HG02970 (cell line): ENCODE results near the gene SESTD1.
"Not testable (repeated sequence)": the region's sequence is repeated elsewhere in the genome, so short reads cannot be mapped to it uniquely, and the experiment has no call there.

Experiments
- ATAC-seq: cut with Tn5 transposase; IDR thresholded peaks from one replicate; pipeline ENCODE4 v1.9.1; 2021; ENCODE audit warnings: mild to moderate bottlenecking, moderate library complexity, moderate number of reproducible peaks; ENCODE audit not compliant: unreplicated experiment, low FRiP score

SESTD1 gene

DNA sequence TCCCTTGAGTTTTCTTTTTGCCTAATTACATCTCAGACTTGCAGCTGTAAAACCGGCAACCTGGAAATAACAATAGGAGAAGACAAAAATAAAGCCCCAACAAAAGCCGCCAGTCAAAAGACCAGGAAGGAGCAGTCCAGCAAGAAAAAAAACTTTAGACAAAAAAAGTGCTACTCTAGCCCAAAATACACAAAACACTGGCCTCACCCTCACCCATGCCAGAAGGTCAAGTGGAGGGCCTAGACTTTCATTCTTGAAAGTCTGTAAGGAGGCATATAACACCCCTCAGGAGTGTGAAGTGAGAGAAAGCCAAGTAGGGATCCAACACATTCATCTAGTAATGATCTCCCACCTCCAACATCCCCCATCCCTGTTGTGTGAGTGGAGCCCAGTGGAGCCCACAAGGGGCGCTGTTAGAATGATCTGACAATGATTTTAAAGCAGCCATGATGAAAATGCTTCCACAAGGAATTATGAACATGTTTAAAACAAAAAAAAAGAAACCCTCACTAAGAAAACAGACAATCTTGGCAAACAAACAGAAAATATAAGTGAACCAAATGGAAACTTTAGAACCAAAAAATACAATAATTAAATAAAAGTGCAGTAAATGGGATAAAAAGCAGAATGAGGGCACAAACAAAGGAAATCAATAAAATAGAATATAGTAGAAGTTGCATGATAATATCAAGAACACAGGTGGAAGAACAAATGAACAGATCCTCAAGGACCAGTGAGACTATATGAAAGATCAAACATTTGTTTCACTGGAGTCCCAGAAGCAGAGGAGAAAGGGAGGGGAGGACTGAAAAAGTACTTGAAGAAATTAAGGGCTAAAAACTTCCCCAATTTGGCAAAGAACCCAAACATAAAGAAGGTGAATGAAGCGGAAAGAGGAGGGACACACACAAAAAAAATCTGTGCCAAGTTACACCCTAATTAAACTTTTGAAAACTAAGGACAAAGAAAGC, 23.9 kb downstream of the SESTD1 start:
- ATAC-seq, result no peak

GRCh38 chr2:179239838-179240237, 24.8 kb downstream of the SESTD1 start:
- no peak for ATAC-seq

DNA sequence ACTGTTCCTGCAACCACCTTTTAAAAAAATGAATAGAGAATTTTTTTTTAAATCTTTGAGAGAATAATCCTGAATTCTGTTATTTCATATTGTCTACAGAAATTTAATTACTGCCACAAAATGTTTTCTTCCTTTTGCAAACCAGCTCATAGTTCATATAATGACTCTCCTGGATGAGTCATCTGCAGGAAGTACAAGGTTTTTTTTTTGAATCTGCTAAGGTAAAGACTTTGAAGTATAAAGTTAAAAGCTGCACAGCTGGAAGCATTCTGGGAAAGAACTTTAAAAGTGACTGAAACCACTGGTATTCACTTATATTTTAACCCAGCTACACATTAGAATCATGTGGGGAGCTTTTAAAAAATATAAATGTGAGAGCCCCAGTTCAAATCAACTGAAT, 25.4 kb downstream of the SESTD1 start:
- ATAC-seq, result no peak

DNA sequence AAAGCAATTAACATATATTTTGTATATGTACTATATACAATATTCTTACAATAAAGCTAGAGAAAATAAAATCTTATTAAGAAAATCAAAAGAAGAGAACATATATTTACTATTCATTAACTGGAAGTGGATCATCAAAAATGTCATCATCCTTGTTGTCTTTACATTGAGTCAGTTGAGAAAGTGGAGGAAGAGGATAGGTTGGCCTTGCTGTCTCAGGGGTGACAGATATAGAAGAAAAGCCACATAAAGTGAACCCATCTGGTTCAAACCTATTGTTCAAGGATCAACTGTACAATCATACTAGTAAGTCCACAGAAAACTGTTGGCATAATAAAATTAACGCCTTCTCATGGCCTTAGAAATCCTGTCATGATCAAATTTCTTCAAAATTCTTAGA, 26.6 kb downstream of the SESTD1 start:
- no peak for ATAC-seq

- ATAC-seq, result no peak
Observed at GRCh38 chr2:179237209-179237946, 27.3 kb downstream of the SESTD1 start.

- no peak for ATAC-seq
Observed at GRCh38 chr2:179235463-179236108, 29.0 kb downstream of the SESTD1 start.

- ATAC-seq, result no peak
Observed at GRCh38 chr2:179234658-179235240, 29.9 kb downstream of the SESTD1 start.

GRCh38 chr2:179233626-179234430, 30.8 kb downstream of the SESTD1 start:
- ATAC-seq, result no peak

GRCh38 chr2:179233083-179233490, 31.5 kb downstream of the SESTD1 start:
- no peak for ATAC-seq

DNA sequence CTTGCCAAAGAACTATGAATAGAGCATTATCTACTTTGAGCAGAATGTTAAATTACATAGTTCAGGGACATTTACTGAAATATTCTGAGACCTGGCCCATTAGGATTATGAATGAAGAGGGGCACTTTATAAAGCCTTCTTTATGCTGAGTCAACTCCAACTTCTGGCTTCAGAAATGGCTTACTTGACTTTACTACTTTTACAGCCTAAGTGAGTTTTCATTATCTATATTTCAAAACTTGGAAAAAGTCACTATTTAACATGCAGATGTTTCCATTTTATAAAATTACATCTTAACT, 37.7 kb downstream of the SESTD1 start:
- no peak for ATAC-seq

DNA sequence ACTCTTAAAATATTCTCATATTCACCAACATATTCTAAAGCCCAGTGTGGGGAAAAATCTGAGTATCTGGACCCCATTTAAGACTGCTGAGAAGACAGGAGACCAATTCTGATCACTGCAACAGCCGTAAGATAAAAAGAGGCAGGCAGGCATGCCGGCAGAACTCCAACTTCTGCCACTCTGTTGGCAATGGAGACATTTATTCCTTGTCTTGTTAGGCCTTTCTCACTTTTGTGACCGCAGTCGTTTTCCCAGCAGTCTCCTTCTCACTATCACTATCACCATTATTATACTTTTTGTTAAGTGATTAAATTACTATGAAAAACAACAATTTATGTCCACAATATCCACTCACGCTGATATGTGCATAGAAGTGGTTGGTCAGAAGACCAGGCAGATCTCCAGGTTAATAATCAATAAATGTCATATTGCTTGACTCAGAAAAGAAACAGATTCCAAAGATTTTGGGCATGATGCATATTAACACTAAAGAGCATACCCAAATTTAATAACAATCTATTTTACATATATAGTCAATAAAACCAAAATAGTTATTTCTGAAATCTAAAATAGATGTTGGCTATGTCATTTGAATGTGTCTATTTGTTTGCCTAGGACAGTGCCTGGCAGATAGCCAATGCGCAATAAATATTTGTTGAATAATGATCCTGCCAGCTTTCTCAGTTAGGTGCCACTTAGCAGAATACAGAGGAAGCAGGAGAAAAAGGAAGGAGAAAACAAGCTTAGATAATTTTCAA, 38.2 kb downstream of the SESTD1 start:
- no peak for ATAC-seq

- ATAC-seq, result no peak
Observed at GRCh38 chr2:179224361-179224760, 40.3 kb downstream of the SESTD1 start.

DNA sequence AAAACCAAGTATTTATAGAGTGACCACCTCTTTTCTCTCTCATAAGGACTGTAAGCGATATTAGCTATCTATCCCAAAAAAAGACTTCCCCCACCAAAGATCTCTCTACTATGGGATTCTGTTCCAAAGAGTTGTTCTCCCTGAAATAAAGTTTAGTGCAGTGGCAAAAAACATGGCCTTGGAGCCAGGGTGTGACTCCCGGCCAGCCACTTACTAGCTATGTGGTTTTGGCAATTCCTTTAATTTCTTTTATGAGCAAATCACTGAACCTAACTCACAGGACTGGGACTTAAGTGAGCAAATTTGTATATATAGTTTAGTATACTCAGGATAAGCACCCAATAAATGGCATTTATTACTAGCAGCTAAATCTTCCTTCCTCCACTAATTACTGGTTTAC, 42.6 kb downstream of the SESTD1 start:
- no peak for ATAC-seq

DNA sequence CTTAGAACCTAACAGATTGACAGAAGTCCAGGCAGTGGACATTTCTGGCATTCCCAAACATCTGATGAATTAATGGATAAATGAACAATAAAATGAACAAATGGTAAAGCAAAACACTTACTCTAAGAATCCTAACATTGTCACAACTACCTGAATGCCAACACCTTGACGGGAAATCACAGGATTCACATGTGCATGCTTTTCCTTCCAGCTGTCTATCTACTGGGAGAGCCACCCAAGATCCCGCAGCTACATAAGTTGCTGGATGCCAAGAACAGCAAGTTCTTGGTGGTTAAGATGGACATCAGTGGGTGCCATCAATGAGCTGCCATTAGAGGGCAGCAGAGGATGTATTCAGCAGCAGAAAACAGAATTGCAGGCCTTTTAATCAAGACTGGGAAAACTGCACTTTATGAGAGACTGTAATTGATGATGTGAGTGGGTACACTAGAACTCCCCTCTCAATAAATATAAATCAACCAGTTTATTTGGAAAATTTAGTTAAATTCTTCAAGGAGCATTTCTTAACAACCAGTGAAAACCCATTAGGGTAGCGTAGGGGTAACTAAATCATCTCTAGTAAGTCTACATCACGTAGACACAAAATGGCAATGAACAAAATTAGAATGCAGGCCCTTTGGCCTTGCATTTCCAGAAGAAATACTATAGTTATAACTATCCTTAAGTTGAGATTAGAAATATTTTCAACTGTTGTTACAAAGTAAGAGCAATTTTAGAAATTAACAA, 45.6 kb downstream of the SESTD1 start:
- ATAC-seq, result no peak

- ATAC-seq, result not testable (repeated sequence)
Observed at GRCh38 chr2:179214671-179215070, 50.0 kb downstream of the SESTD1 start.

GRCh38 chr2:179211355-179211754, 53.3 kb downstream of the SESTD1 start:
- no peak for ATAC-seq

- ATAC-seq, result not testable (repeated sequence)
Observed at GRCh38 chr2:179208277-179208676, 56.4 kb downstream of the SESTD1 start.

- ATAC-seq, result no peak
Observed at GRCh38 chr2:179207047-179207446, 57.6 kb downstream of the SESTD1 start.

DNA sequence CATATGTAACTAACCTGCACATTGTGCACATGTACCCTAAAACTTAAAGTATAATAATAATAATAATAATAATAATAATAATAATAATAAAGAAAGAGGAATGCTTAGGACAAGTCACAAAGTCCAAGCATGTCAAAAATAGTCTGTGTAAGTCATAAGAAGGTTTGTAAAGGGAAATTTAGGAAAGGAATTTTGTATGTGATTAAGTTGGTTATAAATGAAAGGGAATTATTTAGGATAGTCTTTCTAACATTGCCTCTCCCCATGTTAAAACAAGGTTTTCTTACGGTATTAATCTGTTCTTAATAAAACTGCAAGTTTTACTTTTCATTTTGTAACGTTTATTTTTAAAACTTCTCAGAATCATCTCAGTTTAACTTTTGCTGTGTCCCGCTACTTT, 62.8 kb downstream of the SESTD1 start:
- ATAC-seq, result no peak
